H9 (cell line): ENCODE measurements around the gene ENDOU. TPM values are rescaled to one million over a fixed set of nuclear protein-coding genes. Genes with fewer than 3 reads are reported as not detected.

Experiments used
- DNase-seq: peaks from one replicate; pipeline ENCODE4 v3.0.0-alpha.2; 2017
- H2AFZ ChIP-seq: one replicate; pipeline ENCODE4 v1.6.1; 2013; ENCODE audit warnings: mild to moderate bottlenecking, low read length, control low read depth, moderate library complexity
- H2AK5ac ChIP-seq: 2 replicates; pipeline ENCODE4 v1.6.1; 2013; ENCODE audit warnings: low read length, control low read depth, mixed read lengths; ENCODE audit not compliant: insufficient read length
- H2BK120ac ChIP-seq: one replicate; pipeline ENCODE4 v1.6.1; 2013; ENCODE audit warnings: low read depth, mild to moderate bottlenecking, low read length, control low read depth, inconsistent platforms; ENCODE audit not compliant: poor library complexity, severe bottlenecking
- H2BK12ac ChIP-seq: 2 replicates; pipeline ENCODE4 v1.6.1; 2013; ENCODE audit warnings: low read length, control low read depth, mixed read lengths, low read depth; ENCODE audit not compliant: insufficient read length
- H2BK15ac ChIP-seq: 2 replicates; pipeline ENCODE4 v1.6.1; 2013; ENCODE audit warnings: low read depth, low read length, control low read depth
- H2BK20ac ChIP-seq: one replicate; pipeline ENCODE4 v1.6.1; 2013; ENCODE audit warnings: low read depth, mild to moderate bottlenecking, low read length, control low read depth, inconsistent platforms; ENCODE audit not compliant: poor library complexity, severe bottlenecking
- H2BK5ac ChIP-seq: 2 replicates; pipeline ENCODE4 v1.6.1; 2013; ENCODE audit warnings: low read length, control low read depth, mixed read lengths; ENCODE audit not compliant: insufficient read length
- H3K14ac ChIP-seq: 2 replicates; pipeline ENCODE4 v1.6.1; 2013; ENCODE audit warnings: low read length, control low read depth; ENCODE audit not compliant: insufficient read depth
- H3K18ac ChIP-seq: 2 replicates; pipeline ENCODE4 v1.6.1; 2013; ENCODE audit warnings: low read depth, mild to moderate bottlenecking, mixed read lengths, low read length, control low read depth; ENCODE audit not compliant: insufficient read length
- H3K23ac ChIP-seq: 2 replicates; pipeline ENCODE4 v1.6.1; 2013; ENCODE audit warnings: low read length, control low read depth, mixed read lengths, low read depth; ENCODE audit not compliant: insufficient read length
- H3K23me2 ChIP-seq: 2 replicates; pipeline ENCODE4 v1.6.1; 2013; ENCODE audit warnings: low read depth, mild to moderate bottlenecking, mixed read lengths, low read length, control low read depth; ENCODE audit not compliant: insufficient read length, poor library complexity, severe bottlenecking
- H3K27ac ChIP-seq: 2 replicates; pipeline ENCODE4 v1.5.1; 2013; ENCODE audit warnings: low read length, control low read depth, mixed read lengths, low read depth; ENCODE audit not compliant: insufficient read length
- H3K27me3 ChIP-seq: 2 replicates; pipeline ENCODE4 v1.6.1; 2013; ENCODE audit warnings: low read length, control low read depth, inconsistent platforms; ENCODE audit not compliant: insufficient read depth
- H3K4ac ChIP-seq: 2 replicates; pipeline ENCODE4 v1.6.1; 2013; ENCODE audit warnings: low read depth, mild to moderate bottlenecking, control low read depth, inconsistent platforms, low read length, moderate library complexity
- H3K4me1 ChIP-seq: 2 replicates; pipeline ENCODE4 v1.6.1; 2013; ENCODE audit warnings: low read length, control low read depth, inconsistent platforms; ENCODE audit not compliant: insufficient read depth
- H3K4me2 ChIP-seq: 2 replicates; pipeline ENCODE4 v1.6.1; 2013; ENCODE audit warnings: low read length, control low read depth, mixed read lengths; ENCODE audit not compliant: insufficient read length, insufficient read depth
- H3K56ac ChIP-seq: 2 replicates; pipeline ENCODE4 v1.6.1; 2013; ENCODE audit warnings: low read depth, mild to moderate bottlenecking, mixed read lengths, low read length, control low read depth; ENCODE audit not compliant: insufficient read length
- H3K79me1 ChIP-seq: 2 replicates; pipeline ENCODE4 v1.6.1; 2013; ENCODE audit warnings: low read depth, mild to moderate bottlenecking, moderate library complexity, low read length, control low read depth, inconsistent platforms; ENCODE audit not compliant: insufficient read depth, poor library complexity, severe bottlenecking
- H3K79me2 ChIP-seq: 2 replicates; pipeline ENCODE4 v1.6.1; 2013; ENCODE audit warnings: low read length, control low read depth, inconsistent platforms; ENCODE audit not compliant: insufficient read depth
- H3K9ac ChIP-seq: 2 replicates; pipeline ENCODE4 v1.6.1; 2013; ENCODE audit warnings: low read length, control low read depth, mixed read lengths; ENCODE audit not compliant: insufficient read length; ENCODE audit errors: extremely low read depth
- H3K9me3 ChIP-seq: one replicate; pipeline ENCODE4 v1.6.1; 2013; ENCODE audit warnings: low read depth, low read length, inconsistent platforms; ENCODE audit not compliant: control insufficient read depth
- H3T11ph ChIP-seq: one replicate; pipeline ENCODE4 v1.6.1; 2013; ENCODE audit warnings: mild to moderate bottlenecking, low read length, control low read depth, inconsistent platforms
- H4K20me1 ChIP-seq: one replicate; pipeline ENCODE4 v1.6.1; 2013; ENCODE audit not compliant: control insufficient read depth, insufficient read length, insufficient read depth
- H4K5ac ChIP-seq: 2 replicates; pipeline ENCODE4 v1.6.1; 2013; ENCODE audit warnings: low read depth, mild to moderate bottlenecking, mixed read lengths, low read length, control low read depth; ENCODE audit not compliant: insufficient read length
- H4K8ac ChIP-seq: replicated peaks from 2 replicates; pipeline ENCODE4 v1.6.1; 2013; ENCODE audit warnings: low read length, control low read depth, mixed read lengths, low read depth; ENCODE audit not compliant: insufficient read length
- H4K91ac ChIP-seq: 2 replicates; pipeline ENCODE4 v1.6.1; 2013; ENCODE audit warnings: low read depth, mild to moderate bottlenecking, moderate library complexity, mixed read lengths, low read length, control low read depth; ENCODE audit not compliant: insufficient read length
- H3K27ac Mint-ChIP-seq, 3 experiments: 2 replicates in 2 of 3; 3 replicates in 1 of 3; pipeline ENCODE4 v1.8.0; 2020 to 2021; ENCODE audit warnings: mixed read lengths in 3 of 3, mild to moderate bottlenecking in 1 of 3, moderate library complexity in 1 of 3
- H3K27me3 Mint-ChIP-seq: 2 replicates; pipeline ENCODE4 v1.8.0; 2021; ENCODE audit warnings: low read depth, mild to moderate bottlenecking, moderate library complexity, mixed read lengths
- H3K36me3 Mint-ChIP-seq, 3 experiments: 2 replicates in 2 of 3; 3 replicates in 1 of 3; pipeline ENCODE4 v1.8.0; 2020 to 2021; ENCODE audit warnings: low read depth in 3 of 3, mixed read lengths in 3 of 3; ENCODE audit not compliant: insufficient read depth in 1 of 3
- H3K4me1 Mint-ChIP-seq, 2 experiments: 2 replicates each; pipeline ENCODE4 v1.8.0; 2020; ENCODE audit warnings: mixed read lengths in 2 of 2
- H3K4me3 Mint-ChIP-seq, 2 experiments: 2 replicates in 1 of 2; 3 replicates in 1 of 2; pipeline ENCODE4 v1.8.0; 2020 to 2021; ENCODE audit warnings: mild to moderate bottlenecking in 2 of 2, mixed read lengths in 2 of 2, moderate library complexity in 1 of 2
- H3K9me3 Mint-ChIP-seq, 2 experiments: 2 replicates in 1 of 2; 3 replicates in 1 of 2; pipeline ENCODE4 v1.8.0; 2020; ENCODE audit warnings: mild to moderate bottlenecking in 2 of 2, mixed read lengths in 2 of 2, moderate library complexity in 1 of 2
- WGBS: extraction: QIAGEN DNeasy Blood & Tissue Kit; methylation state at CpG from one replicate; pipeline ENCODE4 v1.1.7; 2013; ENCODE audit warnings: missing lambda C conversion rate, low lambda C conversion rate, mixed read lengths; ENCODE audit not compliant: insufficient read length; ENCODE audit errors: extremely low coverage; 5-methylcytosine and 5-hydroxymethylcytosine counted together
- total RNA-seq: library from RNA; stranded (reverse); gene quantifications from 2 replicates; pipeline ENCODE4 v1.2.1, GENCODE V29; 2021
- TF ChIP-seq, protein P1 (sequence below): fragments of 200-600 bp; sonication (generic); conservative IDR thresholded peaks from 3 replicates; pipeline ENCODE4 v1.8.0; 2021; ENCODE audit warnings: antibody characterized with exemption, mild to moderate bottlenecking

The ENDOU gene
- total RNA-seq, 1 experiment from 2014 or later, result not detected

DNA sequence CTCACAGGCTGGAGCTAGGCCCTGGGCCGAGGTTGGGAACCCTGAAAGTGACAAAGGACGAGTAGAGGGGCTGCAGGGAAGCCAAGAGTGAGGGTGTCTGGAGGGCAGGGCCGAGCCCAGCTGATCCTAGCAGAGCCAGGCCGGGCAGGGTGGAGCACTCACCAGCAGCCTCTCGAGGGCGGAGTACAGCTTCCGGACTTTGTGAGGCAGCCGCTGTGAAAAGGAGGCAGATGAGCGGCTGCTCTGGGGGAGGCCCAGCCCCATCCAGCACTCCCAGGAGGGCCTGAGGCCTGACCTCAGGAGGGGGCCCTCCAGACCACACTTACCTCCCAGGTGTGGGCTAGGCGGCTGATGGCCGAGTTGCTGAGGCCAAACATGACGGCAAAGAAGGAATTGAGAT lies 14.7 kb upstream of the ENDOU start:
- no peak overlapping the region for H3K56ac ChIP-seq
- peaks cover 26 to 43% of the 10 kb centered on the region in 2 experiments for H3K4me1 Mint-ChIP-seq
- peaks cover 8% of the 10 kb centered on the region for H3K27me3 Mint-ChIP-seq
- H3K14ac ChIP-seq, result no peak overlapping the region
- H3K9me3 ChIP-seq, result no peaks in the 10 kb centered on the region
- H3K4ac ChIP-seq, result no peak overlapping the region
- no peak overlapping the region for H3K18ac ChIP-seq
- H3K4me3 Mint-ChIP-seq, result no peak overlapping the region
- H3K79me1 ChIP-seq, result no peaks in the 10 kb centered on the region
- no peak overlapping the region for H2BK12ac ChIP-seq
- no peak overlapping the region for H4K8ac ChIP-seq
- H3K9me3 Mint-ChIP-seq, result no peaks in the 10 kb centered on the region
- H3K4me2 ChIP-seq, result no peak overlapping the region
- H3K9ac ChIP-seq, result no peak overlapping the region
- no peak overlapping the region for H2BK120ac ChIP-seq
- H3K79me2 ChIP-seq, result no peaks in the 10 kb centered on the region
- H3K4me1 ChIP-seq, result peaks cover under 1% of the 10 kb centered on the region; the same call in 1 of the 2 replicates
- DNase-seq, result no peak
- H3K27me3 ChIP-seq, result no peaks in the 10 kb centered on the region
- H3K36me3 Mint-ChIP-seq, result no peaks in the 10 kb centered on the region; a peak in 1 of 7 replicates
- H4K5ac ChIP-seq, result no peak overlapping the region
- no CpG with 5 or more reads among the region's 12 CpGs for WGBS
- no peak overlapping the region for H2BK20ac ChIP-seq
- no peak overlapping the region for H2AFZ ChIP-seq
- no peaks in the 10 kb centered on the region for H4K20me1 ChIP-seq
- no peak overlapping the region for H2BK15ac ChIP-seq
- H4K91ac ChIP-seq, result no peak overlapping the region
- no peak overlapping the region for H2BK5ac ChIP-seq
- H3K23ac ChIP-seq, result no peak overlapping the region
- no peak overlapping the region for H3K27ac ChIP-seq
- no peak overlapping the region for H2AK5ac ChIP-seq
- peak overlapping the region in 1 of 3 experiments; percentile 44; a peak in 1 of 7 replicates for H3K27ac Mint-ChIP-seq
- H3T11ph ChIP-seq, result no peak overlapping the region
- no peaks in the 10 kb centered on the region for H3K23me2 ChIP-seq
- TF ChIP-seq, protein P1, sequence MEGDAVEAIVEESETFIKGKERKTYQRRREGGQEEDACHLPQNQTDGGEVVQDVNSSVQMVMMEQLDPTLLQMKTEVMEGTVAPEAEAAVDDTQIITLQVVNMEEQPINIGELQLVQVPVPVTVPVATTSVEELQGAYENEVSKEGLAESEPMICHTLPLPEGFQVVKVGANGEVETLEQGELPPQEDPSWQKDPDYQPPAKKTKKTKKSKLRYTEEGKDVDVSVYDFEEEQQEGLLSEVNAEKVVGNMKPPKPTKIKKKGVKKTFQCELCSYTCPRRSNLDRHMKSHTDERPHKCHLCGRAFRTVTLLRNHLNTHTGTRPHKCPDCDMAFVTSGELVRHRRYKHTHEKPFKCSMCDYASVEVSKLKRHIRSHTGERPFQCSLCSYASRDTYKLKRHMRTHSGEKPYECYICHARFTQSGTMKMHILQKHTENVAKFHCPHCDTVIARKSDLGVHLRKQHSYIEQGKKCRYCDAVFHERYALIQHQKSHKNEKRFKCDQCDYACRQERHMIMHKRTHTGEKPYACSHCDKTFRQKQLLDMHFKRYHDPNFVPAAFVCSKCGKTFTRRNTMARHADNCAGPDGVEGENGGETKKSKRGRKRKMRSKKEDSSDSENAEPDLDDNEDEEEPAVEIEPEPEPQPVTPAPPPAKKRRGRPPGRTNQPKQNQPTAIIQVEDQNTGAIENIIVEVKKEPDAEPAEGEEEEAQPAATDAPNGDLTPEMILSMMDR, result no peak
